ENCODE data around the gene ITGA6.

- TF ChIP-seq TSHZ2 (CRISPR knock-in tag; IDR thresholded peaks at IDR 0.05): no peak
- no peak for TF ChIP-seq ZNF565 (CRISPR knock-in tag; conservative IDR thresholded peaks at IDR 0.05; ENCODE audit: low read depth)
- no peak for TF ChIP-seq RARB (CRISPR knock-in tag; IDR thresholded peaks at IDR 0.05)
- no peak for TF ChIP-seq ZFP30 (CRISPR knock-in tag; IDR thresholded peaks at IDR 0.05)
- no peak for TF ChIP-seq BACH2 (CRISPR knock-in tag; IDR thresholded peaks at IDR 0.05; ENCODE audit: borderline replicate concordance)
- no peak for TF ChIP-seq CREB5 (CRISPR knock-in tag; IDR thresholded peaks at IDR 0.05; ENCODE audit: low read depth)
- TF ChIP-seq ISL1 (CRISPR knock-in tag; IDR thresholded peaks at IDR 0.05): no peak
- TF ChIP-seq PATZ1 (CRISPR knock-in tag; IDR thresholded peaks at IDR 0.05; ENCODE audit: borderline replicate concordance): no peak
- TF ChIP-seq ARNTL (CRISPR knock-in tag; IDR thresholded peaks at IDR 0.05; ENCODE audit: borderline replicate concordance, low read depth): no peak
- TF ChIP-seq CSRNP3 (CRISPR knock-in tag; IDR thresholded peaks at IDR 0.05): no peak
- TF ChIP-seq ZC3H10 (CRISPR knock-in tag; IDR thresholded peaks at IDR 0.05): no peak
These were observed 2.6 kb downstream of the ITGA6 start for GRCh38 chr2:172430027-172430426.
